Measurements from ENCODE around the gene KCTD1. TPM values are rescaled to one million over a fixed set of nuclear protein-coding genes. Genes with fewer than 3 reads are reported as not detected.

KCTD1 gene
- polyA plus RNA-seq, 3 donors: 0.40 TPM; not detected in 2

DNA sequence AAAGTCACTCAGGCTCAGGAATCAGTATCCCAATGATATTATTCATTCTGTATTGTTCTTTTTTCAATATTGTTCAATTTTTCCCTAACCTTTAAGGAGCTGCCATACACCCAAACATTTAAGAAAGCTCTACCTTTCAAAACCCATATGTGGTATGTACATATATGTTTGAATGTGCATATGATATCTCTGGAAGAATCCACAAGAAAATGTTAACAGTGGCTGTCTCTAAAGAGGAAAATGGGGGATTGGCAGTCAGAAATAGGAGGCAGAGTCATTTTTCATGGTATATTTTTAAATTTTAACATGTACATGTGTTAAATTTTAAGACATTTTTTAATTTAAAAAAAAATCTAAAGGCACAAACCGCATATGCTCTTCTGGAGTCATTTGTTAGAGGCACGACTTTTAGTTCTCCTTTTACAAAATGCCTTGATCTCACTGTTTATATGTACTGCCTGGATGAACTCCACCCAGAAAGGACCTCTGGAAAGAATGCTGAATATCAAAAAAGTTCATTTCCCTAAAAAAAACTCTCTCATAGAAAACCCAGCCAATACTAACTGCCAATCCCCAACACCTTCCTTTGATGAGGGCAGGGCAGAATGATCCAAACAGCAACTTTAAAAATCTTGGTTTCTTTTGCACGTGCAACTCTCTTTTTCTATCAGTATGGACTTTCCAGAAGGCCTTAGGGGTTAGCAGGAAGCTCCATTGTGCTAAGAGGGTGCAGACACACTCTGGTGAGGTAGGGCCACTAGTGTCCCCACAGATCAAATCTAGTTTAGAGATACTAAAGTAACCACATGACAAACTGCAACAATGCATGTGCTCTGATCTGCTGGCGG, 23.6 kb downstream of the KCTD1 start:
- H3K4me3 Mint-ChIP-seq: no peak overlapping the region
- Histone ChIP-seq H3K4me2 (replicated peaks; ENCODE audit: extremely low read depth, low read length, poor library complexity, severe bottlenecking) (no peak overlapping the region), H3K4me3 (replicated peaks in 1 of 3; ENCODE audit: low read depth in 2 of 3, low read length in 3 of 3) (no peak overlapping the region), H3K9me3 (replicated peaks in 1 of 2; ENCODE audit: control insufficient read depth in 1 of 2, insufficient read depth in 1 of 2, low read length in 2 of 2) (no peaks in the 10 kb centered on the region), H3K4me1 (ENCODE audit: control insufficient read depth in 1 of 2, insufficient read depth in 2 of 2, low read length in 2 of 2) (no peaks in the 10 kb centered on the region), H3K27ac (ENCODE audit: low read depth in 1 of 2, low read length in 2 of 2) (no peak overlapping the region), H3K36me3 (replicated peaks in 1 of 2; ENCODE audit: control insufficient read depth in 1 of 2, insufficient read depth in 2 of 2, low read length in 2 of 2) (no peaks in the 10 kb centered on the region), H4K20me1 (ENCODE audit: insufficient read depth, low read length) (no peaks in the 10 kb centered on the region), H3K79me2 (ENCODE audit: insufficient read depth, low read length) (no peaks in the 10 kb centered on the region), H3K9ac (ENCODE audit: insufficient read depth, low read length, poor library complexity, severe bottlenecking) (no peak overlapping the region), H3K27me3 (ENCODE audit: control insufficient read depth in 2 of 2, insufficient read depth in 2 of 2, low read length in 2 of 2) (no peaks in the 10 kb centered on the region), H2AFZ (ENCODE audit: insufficient read depth, low read depth, low read length, poor library complexity, severe bottlenecking) (no peak overlapping the region)
- H3K9me3 Mint-ChIP-seq: peaks cover 0 to 2% (median 0%) of the 10 kb centered on the region in 7 donors
- no peak overlapping the region for H3K27ac Mint-ChIP-seq
- DNase-seq: no peak
- no peaks in the 10 kb centered on the region for H3K36me3 Mint-ChIP-seq
- TF ChIP-seq, protein P1, sequence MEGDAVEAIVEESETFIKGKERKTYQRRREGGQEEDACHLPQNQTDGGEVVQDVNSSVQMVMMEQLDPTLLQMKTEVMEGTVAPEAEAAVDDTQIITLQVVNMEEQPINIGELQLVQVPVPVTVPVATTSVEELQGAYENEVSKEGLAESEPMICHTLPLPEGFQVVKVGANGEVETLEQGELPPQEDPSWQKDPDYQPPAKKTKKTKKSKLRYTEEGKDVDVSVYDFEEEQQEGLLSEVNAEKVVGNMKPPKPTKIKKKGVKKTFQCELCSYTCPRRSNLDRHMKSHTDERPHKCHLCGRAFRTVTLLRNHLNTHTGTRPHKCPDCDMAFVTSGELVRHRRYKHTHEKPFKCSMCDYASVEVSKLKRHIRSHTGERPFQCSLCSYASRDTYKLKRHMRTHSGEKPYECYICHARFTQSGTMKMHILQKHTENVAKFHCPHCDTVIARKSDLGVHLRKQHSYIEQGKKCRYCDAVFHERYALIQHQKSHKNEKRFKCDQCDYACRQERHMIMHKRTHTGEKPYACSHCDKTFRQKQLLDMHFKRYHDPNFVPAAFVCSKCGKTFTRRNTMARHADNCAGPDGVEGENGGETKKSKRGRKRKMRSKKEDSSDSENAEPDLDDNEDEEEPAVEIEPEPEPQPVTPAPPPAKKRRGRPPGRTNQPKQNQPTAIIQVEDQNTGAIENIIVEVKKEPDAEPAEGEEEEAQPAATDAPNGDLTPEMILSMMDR (IDR thresholded peaks at IDR 0.05): no peak
- intact Hi-C loops (cut with micrococcal nuclease): no loop called here
- 100% methylated on average over 1 of the region's 4 CpGs for WGBS (ENCODE audit: insufficient coverage)
- no peaks in the 10 kb centered on the region for H3K4me1 Mint-ChIP-seq
- peaks cover 0 to 3% (median 2%) of the 10 kb centered on the region in 3 donors for H3K27me3 Mint-ChIP-seq (ENCODE audit: low read depth in 3 of 3)

DNA sequence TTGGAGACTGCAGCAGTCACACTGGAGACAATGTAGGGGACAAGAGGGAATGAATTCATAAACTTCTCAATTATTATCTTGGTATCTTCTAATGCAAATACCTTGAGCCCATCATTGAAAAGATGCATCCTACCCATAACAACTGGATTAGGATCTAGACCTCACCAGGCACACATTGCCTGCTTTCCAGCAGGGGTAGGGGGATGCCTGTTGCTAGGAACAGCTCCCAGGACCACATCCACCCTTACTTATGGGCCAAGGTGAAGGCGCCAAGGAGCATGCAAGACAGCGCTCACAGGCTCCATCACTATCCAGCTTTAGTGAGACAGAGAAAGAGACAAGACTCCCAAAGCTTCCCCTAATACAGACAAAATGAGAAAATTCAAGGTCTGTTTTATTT, 24.4 kb downstream of the KCTD1 start:
- no peak for DNase-seq
- no peak overlapping the region for H3K9ac ChIP-seq (ENCODE audit: insufficient read depth, low read length, poor library complexity, severe bottlenecking)
- H4K20me1 ChIP-seq (ENCODE audit: insufficient read depth, low read length): no peaks in the 10 kb centered on the region
- no CpG with 5 or more reads among the region's 2 CpGs for WGBS (ENCODE audit: insufficient coverage)
- H3K27ac Mint-ChIP-seq: no peak overlapping the region
- H3K4me3 Mint-ChIP-seq: no peak overlapping the region
- H3K4me1 Mint-ChIP-seq: no peaks in the 10 kb centered on the region
- no peaks in the 10 kb centered on the region for H3K27me3 ChIP-seq (ENCODE audit: control insufficient read depth in 2 of 2, insufficient read depth in 2 of 2, low read length in 2 of 2)
- TF ChIP-seq, protein P1 (IDR thresholded peaks at IDR 0.05): no peak
- H3K36me3 Mint-ChIP-seq: no peaks in the 10 kb centered on the region
- H3K9me3 Mint-ChIP-seq: peaks cover 0 to 2% (median 0%) of the 10 kb centered on the region in 7 donors
- intact Hi-C loops (cut with micrococcal nuclease): no loop called here
- H3K79me2 ChIP-seq (ENCODE audit: insufficient read depth, low read length): no peaks in the 10 kb centered on the region
- no peaks in the 10 kb centered on the region for H3K36me3 ChIP-seq (replicated peaks in 1 of 2; ENCODE audit: control insufficient read depth in 1 of 2, insufficient read depth in 2 of 2, low read length in 2 of 2)
- no peaks in the 10 kb centered on the region for H3K9me3 ChIP-seq (replicated peaks in 1 of 2; ENCODE audit: control insufficient read depth in 1 of 2, insufficient read depth in 1 of 2, low read length in 2 of 2)
- H3K4me3 ChIP-seq (replicated peaks in 1 of 3; ENCODE audit: low read depth in 2 of 3, low read length in 3 of 3): no peak overlapping the region
- no peaks in the 10 kb centered on the region for H3K4me1 ChIP-seq (ENCODE audit: control insufficient read depth in 1 of 2, insufficient read depth in 2 of 2, low read length in 2 of 2)
- H3K27ac ChIP-seq (ENCODE audit: low read depth in 1 of 2, low read length in 2 of 2): no peak overlapping the region
- peaks cover 0 to 3% (median 0%) of the 10 kb centered on the region in 3 donors for H3K27me3 Mint-ChIP-seq (ENCODE audit: low read depth in 3 of 3)
- H2AFZ ChIP-seq (ENCODE audit: insufficient read depth, low read depth, low read length, poor library complexity, severe bottlenecking): no peak overlapping the region
- H3K4me2 ChIP-seq (replicated peaks; ENCODE audit: extremely low read depth, low read length, poor library complexity, severe bottlenecking): no peak overlapping the region

Data from CD14-positive monocyte (primary cell).